NCI-H1694 treated with DMSO at 0.1 percent for 48 hours (cell line): ENCODE data around the gene MALSU1.
"Not testable (repeated sequence)": the region's sequence is repeated elsewhere in the genome, so short reads cannot be mapped to it uniquely, and the experiment has no call there.

ENCODE experiments used
- DNase-seq: peaks from one replicate; lab custom pipeline; 2025; lab: John Stamatoyannopoulos, UW

The MALSU1 gene

DNA sequence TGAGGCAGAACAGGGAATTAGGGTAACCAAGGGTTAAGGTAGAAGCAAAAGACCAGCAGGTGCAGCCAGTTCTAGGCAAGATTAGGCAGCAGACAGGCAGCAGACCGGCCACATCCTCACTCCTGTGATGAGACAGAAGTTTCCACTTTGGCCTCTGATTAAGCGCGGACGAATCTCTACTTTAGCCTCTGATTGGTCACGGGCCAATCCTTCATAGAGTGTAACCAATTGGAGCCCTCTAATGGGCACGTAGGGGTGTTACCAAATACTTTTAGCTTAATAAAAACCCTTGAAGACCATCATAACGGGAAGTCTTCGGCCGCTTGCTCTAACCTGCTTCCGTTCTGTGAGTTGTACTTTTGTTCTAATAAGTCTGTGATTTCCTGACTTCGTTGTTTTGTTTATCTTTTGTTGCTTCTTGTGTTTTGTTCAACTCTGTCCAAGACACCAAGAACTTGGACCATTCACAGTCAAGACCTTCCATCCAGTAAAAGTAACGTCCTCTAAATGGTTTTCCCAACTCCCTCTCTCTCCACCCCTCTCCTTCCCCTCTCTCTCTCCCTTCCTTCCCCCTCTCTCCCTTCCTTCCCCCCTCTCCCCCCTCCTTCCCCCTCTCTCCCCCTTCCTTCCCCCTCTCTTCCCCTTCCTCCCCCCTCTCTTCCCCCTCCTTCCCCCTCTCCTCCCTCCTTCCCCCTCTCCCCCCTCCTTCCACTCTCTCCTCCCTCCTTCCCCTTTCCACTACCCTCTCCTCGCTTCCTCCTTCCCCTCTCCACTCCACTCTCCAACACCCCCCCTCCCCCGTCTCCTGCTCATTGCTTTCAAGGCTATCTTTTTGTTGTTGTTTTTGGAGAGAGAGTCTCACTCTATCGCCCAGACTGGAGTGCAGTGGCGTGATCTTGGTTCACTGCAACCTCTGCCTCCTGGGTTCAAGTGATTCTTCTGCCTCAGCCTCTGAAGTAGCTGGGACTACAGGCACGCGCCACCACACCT is 13.2 kb upstream of the MALSU1 start:
- no peak for DNase-seq

DNA sequence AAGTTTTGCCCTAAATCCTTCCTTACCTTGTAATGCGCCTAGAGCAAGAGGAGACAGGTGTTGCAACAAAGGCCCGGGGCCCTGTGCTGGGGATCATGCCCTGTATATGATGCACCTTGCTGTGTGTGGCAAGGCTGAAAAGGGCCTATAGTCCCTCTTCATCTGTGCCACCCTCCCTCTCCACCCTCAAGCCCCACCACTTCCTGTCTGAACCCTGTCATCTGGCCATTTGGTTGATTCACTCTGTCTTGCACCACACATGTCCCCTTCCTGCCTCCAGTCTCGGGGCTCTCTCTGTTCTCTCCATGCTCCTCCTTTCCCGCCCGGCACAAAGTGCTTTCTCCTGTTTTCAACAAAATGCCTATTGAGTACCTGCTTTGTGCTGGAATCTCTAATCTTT is 11.5 kb upstream of the MALSU1 start:
- DNase-seq, result no peak

DNA sequence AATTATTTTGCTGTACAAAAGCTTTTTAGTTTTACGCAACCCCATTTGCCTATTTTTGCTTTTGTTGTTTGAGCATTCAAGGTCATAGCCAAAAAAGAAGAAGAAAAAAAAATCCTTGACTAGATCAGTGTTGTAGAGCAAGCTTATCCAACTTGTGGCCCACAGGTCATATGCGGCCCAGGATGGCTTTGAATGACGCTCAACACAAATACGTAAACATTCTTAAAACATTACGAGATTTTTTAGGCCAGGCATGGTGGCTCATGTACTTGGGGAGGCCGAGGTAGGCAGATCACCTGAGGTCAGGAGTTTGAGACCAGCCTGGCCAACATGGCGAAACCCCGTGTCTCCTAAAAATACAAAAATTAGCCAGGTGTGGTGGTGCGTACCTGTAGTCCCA is 8.1 kb upstream of the MALSU1 start:
- DNase-seq, result no peak

DNA sequence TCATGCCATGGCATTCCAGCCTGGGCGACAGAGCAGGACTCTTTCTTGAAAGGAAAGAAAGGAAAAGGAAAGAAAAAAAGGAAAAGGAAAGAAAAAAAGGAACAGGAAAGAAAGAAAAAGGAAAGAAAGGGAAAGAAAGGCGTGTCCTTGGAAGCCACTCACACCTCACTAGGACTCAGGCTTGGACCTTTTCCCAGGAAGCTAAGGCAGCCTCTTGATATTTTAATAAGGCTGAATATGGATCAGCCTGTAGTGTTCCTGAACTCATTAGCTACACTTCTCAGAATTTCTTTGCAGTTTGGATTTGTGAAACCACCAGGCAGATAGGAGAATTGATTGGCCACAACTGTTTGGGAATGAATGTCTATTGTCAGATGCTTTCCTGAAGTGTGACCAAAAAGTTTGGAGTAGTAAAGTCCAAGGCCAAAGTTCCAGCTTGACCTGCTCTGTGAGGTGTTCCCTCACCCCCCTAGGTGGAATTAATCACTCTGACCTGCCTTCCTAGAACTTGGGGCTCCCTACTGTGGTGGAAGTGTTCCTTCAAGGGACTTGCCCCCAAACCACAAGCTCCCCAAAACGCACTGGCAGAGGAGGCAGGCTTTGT is 7.1 kb upstream of the MALSU1 start:
- DNase-seq, result no peak

DNA sequence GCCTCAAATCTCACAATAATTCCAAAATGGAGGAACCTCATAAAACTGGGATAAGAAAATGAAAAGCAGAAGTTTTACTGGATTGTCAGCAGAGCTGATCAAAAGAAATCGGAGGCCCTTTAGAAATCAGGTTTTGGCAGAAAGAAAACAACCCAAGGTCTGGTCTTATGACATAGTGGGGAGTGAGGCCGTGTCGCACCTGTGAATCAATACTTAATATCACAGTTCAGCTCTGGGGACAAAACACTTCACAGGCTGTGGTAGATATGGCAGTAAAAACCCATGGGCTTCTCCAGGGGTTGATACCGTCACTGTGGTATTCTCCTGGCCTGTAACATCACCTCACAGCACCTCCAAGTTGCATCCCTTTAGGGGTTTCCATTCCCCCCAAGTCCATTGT is 6.5 kb upstream of the MALSU1 start:
- no peak for DNase-seq

DNA sequence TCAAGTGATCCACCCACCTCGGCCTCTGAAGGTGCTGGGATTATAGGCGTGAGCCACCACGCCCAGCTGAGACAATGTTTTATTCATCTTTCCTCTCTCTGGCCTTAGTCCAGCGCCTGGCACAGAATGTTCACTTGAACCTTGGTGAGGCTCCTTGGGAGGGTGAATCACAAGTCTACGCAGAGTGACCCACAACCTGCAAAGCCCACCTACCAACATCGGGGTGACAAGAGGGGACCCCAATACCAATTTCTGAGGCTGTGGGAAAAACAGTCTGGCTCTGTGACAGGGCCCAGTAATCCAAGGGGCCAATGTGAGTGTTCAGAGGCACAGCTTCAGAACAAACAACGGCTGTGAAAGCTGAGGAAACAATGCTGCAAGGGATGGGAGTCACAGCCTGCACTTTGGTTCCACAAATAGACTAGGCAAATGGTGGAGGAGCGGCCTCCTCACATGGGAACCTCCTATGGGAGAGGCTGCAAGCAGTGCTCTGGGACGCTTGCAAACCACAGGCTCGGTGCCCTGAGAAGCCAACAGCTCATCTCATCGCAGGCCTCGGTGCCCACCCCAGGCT is 5.6 kb upstream of the MALSU1 start:
- DNase-seq, result no peak

DNA sequence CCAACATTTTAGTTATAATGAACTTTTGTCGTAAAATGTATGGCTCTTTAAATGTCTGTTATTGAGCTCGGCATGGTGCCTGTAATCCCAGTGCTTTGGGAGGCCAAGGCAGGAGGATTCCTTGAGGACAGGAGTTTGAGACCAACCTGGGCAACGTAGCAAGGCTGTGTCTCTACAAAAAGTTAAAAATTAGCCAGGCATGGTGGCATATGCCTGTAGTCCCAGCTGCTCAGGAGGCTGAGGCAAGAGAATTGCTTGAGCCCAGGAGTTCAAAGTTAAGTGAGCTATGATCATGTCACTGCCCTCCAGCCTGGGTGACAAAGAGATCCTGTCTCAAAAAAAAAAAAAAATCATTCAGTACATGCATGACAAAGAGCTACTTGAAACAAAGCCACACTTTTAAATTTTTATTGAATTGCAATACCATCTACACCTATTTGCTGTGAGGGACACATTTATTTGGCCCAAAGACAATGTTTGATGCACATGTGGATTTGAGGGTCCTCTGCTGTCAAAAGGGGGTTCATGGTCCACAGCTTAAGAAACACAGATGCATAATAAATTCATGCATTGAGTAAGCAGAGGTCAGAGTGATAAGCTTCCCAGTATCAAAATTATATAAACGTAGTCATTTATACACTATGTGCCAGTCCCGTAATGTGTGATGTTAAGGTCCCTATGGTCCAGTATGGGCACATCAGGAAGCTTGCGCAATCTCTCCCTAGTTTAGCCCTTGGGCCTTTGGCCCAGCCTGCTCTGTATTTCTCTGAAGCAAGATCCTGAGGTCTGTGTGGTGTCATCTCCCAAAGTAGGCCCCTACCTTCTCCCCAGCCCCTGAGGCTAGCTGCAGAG is 4.4 kb upstream of the MALSU1 start:
- no peak for DNase-seq

DNA sequence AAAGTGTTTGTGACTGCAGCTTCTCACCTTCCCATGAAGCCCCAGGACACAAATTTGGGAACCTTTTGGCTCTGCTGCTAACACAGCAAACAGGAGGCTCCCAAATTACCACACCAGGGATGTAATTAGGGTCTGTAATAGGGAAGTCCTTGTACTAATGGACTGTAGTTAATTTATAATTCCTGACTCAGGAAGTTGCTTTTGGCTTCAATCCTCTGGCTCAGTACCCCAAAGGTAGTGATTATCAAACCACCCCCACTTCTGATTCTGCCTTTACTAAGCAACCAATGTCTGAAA is 3.8 kb upstream of the MALSU1 start:
- DNase-seq, result no peak

DNA sequence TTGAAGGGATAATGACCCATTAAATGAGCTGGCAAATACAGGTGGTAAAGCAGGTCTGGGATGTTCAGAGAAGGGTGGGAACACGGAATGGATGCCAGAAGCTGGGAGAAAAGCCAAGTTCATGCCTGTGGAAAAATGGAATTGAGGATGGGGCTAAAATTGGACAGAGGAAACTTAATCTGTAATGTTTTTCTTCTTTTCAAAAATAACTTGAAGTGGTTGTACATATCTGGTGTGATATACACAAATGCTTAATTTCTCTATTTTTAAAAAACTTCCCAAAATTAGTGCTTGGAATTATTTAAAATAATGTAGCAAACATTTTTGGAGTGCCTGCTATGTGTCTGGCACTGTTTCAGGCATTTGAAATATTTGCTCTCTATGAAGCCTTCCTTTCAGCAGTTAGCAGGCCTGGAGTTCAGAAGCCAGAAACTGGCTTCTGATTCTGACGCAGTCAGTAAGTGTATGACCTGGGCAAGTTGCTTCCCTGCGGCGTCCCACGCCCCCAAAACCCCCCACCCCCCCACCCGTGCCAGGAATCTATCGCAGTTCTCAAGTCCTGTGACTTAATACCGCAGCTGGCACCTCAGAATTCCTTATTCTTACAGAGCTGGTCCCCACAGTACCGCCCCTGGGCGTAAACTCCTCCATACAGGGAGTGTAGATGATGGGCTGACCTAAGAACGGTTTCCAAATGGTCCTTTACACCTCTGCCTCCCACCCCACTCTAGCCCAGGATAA is 828 bp upstream of the MALSU1 start:
- DNase-seq, result no peak

DNA sequence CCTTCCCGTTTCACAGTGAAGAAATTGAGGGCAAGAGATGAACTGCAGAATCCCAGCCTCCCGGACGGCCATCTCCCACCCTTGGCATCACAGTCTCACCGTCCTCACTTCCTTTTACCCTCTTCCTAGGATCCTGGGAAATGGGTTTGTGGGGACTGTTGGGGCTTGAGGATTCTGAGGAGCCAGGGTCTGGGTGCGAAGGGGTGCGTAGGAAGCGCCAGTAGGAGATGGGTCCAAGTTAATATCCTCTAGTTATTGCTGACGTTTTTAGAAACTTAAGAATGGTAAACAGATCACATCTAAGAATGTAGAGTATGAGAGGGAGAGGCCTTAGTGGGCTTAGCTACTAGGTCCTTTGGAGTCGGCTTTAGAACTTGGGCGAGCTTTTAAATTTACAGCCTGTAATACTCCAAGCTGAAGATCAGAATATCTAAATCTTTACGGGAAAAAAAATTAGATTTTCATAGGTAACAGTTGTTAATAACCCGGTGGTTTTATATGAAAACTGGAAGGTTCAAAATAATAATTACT is 696 bp downstream of the MALSU1 start:
- DNase-seq, result no peak

DNA sequence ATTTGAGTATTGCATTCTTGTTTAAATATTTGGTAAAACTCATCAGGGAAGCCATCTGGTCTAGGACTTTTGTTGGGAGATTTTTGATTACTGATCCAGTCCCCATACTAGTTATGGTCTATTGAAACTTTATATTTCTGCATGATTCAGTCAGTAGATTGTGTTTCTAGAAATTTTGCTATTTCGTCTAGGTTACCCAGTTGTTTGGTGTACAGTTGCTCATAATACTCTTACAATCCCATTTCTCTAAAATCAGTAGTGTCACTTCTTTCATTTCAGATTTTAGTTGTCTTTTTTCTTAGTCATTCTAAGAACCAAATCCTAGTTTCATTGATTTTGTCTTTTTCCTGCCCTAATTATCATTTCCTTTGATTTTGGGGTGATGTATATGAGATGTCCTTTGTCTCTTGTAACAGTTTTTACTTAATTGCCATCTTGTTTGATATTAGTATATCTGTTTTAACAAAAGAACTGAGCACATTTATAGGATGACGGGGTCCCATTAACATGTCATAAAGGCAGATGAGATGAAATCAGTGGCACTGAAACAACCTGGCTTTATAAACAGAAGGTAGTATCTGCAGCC is 7.9 kb downstream of the MALSU1 start:
- no peak for DNase-seq

DNA sequence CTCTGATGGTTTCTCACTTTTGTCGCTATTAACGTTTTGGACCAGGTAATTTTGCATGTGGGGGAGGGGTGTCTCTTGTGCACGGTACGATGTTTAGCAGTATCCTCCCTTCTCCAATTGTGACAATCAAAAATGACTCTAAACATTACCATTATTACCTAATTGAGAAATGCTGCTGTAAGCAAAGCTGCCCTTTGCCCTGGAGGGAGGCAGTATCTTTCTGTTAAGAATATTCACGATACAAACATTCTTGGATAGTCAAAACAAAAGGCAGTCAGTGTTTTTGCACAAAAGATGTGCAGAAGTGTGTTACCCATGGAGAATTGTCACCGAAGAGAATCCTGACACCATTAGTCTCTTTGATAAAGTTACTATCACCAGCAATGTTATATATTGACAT is 9.6 kb downstream of the MALSU1 start:
- DNase-seq, result no peak

DNA sequence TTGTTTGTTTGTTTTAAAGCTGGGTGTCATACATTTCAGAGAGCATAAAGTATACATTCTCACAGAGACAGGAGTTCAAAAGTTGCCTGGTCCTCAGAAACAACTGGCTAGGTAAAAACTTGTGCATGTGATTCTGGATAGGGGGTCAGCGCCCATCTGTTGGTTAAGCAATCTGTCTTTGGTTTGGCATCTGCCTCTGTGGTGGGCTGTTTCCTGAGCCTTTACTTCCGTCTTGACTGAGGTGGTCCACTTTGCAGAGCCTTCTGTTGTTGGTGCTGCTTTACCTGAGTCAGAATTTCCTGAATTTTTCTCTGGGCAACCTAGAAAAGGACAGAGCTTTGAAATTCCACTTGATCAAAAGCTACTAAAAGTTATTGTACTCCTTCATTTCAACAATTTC is 13.0 kb downstream of the MALSU1 start:
- DNase-seq, result not testable (repeated sequence)

DNA sequence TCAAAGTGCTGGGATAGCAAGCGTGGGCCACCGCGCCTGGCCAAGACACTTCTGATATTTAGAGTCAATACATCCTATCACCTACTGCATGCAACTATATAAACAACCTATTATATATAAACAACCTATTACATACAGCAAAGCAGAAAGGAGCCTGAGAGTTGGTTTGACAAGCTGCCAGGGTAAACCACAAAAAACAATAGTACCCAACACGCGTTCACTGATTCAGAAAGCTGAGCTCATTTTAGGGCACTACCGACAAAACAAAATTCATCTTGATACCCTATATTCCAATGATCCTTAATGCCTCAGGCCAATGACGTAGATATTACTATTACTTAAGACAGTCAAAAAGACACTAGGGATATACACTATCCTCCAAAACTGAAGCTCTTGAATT is 16.2 kb downstream of the MALSU1 start:
- DNase-seq, result no peak

DNA sequence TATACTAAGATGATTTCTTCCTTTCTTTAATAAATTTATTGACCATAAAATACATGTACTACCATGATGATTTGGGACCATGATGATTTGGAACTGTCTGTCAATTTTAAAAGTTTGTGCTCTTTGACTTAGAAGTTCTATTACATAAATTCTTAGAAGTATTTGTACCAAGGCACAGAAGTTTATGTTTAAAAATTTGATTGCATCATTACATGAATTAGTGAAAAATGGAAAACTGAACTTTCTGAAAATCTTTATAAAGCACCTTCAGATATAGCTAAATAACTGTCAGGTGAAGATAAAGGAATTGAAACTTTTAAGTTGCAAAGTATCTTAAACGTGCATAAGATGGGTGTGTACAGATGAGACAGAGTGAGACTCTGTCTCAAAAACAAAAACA is 32.0 kb downstream of the MALSU1 start:
- DNase-seq, result no peak

DNA sequence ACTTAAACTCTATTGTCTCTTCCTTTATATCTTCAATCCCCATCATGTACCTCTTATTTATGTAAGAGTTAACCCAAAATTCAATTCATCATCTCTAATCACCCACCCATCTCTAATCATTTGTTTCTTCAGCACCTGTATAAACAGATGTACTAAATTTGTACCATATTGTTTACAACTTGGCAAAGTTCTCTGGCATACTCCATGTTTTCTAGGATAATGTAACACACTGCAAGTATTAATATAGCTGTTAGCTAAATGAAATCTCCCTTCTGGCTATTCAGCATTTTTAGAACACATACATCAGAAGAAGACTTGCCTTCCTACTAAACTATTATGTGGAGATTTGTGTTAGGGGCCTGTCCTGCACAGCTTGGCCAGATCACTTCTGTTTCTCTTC is 33.1 kb downstream of the MALSU1 start:
- no peak for DNase-seq

DNA sequence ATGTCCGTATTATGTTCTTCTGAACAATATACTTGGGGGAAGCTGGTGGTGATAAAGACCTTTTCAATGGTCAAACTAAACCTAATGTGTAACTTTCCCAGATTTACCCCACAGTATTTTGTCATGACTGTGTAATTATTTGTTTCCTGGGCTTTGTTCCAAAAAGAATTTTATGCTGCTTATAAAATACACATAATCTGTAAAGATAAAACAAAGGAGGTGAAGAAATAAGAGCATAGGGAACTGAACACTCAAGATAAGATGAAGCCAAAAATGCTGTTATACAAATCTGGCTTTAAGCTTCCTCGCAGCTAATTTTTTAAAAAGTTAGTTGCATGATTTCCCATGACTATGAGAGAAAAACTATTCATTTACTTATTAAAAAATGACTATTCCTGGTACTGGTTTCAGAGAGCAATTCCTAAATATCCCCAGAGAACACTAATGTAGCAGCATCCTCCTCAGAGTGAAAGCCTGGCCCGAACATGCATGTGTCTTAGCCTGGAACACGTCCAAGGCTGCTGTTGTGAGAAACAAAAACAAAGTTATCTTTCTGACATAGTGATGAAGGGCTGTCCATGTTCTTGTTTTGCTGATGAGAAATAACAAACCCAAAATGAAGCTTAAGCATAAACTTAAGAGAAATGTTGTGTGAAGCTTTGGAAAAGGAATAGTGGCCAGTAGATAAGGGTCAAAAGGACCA is 33.9 kb downstream of the MALSU1 start:
- no peak for DNase-seq

DNA sequence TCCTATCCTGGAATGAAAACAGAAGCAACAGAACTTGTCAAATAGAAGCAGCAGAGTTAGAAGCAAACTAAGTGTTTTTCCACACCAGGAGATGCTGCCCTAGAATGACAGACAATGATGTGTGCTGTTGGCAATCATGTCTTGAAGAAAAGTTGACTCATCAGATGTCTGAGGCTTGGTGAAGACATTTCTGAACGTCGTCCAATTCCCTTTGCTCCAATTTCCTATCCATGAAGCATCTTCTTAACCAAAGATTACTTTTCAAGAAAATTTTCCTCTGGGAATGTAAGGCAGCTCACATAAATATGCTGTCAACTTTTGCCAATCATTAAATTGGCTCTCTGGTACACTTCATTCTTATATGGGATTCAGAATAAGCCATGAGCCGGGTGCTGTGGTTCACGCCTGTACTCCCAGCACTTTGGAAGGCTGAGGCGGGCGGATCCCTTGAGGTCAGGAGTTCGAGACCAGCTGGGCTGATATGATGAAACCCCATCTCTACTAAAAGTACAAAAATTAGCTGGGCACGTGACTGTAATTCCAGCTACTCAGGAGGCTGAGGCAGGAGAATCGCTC is 34.6 kb downstream of the MALSU1 start:
- no peak for DNase-seq

DNA sequence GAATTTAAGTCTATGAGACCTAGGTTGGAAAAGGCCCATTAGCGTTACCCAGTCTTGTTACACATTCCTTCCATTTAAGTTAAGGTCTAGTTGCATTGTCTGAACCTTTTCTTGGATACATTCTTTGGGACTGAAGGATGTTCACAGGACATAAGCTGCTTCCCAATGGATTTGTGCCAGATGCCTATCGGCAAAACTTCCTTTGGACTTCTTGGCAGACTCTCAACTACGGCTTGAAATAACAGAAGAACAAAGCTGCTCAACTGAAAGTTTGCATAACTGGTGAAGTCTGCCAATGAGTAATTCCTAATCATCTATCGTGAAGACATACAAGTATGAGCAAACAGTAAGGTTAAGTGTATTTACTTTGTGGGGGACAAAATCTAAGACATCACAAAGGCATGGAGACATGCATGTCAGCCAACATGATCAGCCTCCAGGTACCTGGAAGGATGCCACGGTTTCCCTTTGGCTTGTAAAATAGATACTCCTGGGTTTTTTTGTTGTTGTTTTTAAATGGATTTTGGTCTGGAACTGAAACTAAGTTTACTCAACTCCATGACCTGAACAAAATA is 35.4 kb downstream of the MALSU1 start:
- no peak for DNase-seq

DNA sequence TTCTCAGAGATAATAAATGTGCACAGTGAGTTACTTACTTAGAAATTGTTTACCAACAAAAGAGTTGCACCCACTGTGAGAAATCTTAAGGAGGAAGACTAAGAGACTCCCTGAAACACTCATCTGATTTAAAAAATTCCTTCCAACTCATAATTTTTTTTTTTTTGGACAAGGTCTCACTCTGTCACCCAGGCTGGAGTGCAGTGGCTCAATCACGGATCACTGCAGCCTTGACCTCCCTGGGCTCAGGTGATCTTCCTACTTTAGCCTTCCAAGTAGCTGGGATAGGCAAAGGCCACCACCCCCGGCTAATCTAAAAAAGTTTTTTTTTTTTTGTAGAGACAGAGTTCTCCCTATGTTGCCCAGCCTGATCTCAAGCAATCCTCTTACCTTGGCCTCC is 36.0 kb downstream of the MALSU1 start:
- no peak for DNase-seq
